Subcutaneous adipose tissue (tissue), 4 donors: ENCODE measurements around the gene DPEP1. TPM values are rescaled to one million over a fixed set of nuclear protein-coding genes. Genes with fewer than 3 reads are reported as not detected.

Experiments
- CTCF ChIP-seq: fragments of 450-650 bp; IDR thresholded peaks from one replicate; pipeline ENCODE4 v1.5.1; 2016; ENCODE audit warnings: low read depth, mild to moderate bottlenecking, control low read depth, antibody characterized with exemption, moderate library complexity
- total RNA-seq, 4 donors: library from RNA; depleted of rRNA; stranded (reverse); fragments of >200 nt; gene quantifications; one replicate each; pipeline ENCODE4 v1.1.0, GENCODE V29; 2016

Gene DPEP1
- total RNA-seq, 4 donors from 2014 or later: 2.3 TPM; not detected in 3

- no peak for TF ChIP-seq CTCF
These were observed 15.2 kb upstream of the DPEP1 start for GRCh38 chr16:89598199-89598598.

- no peak for TF ChIP-seq CTCF
These were observed 14.0 kb upstream of the DPEP1 start for GRCh38 chr16:89599451-89599858.

- no peak for TF ChIP-seq CTCF
These were observed 13.5 kb upstream of the DPEP1 start for GRCh38 chr16:89599902-89600301.

GRCh38 chr16:89600427-89600826 is 13.0 kb upstream of the DPEP1 start:
- no peak for TF ChIP-seq CTCF

GRCh38 chr16:89600956-89601355 is 12.5 kb upstream of the DPEP1 start:
- no peak for TF ChIP-seq CTCF

GRCh38 chr16:89601906-89602272 is 11.6 kb upstream of the DPEP1 start:
- TF ChIP-seq CTCF: no peak

- TF ChIP-seq CTCF: no peak
These were observed 11.0 kb upstream of the DPEP1 start for GRCh38 chr16:89602273-89602951.
